Suprapubic skin (tissue), 4 donors: ENCODE results near the gene RAB36. TPM values are rescaled to one million over a fixed set of nuclear protein-coding genes. Genes with fewer than 3 reads are reported as not detected.

ENCODE experiments used
- DNase-seq, 2 donors: peaks; one replicate each; pipeline ENCODE4 v3.0.0-alpha.2; 2019; ENCODE audit warnings: low spot score in 2 of 2
- H3K27ac ChIP-seq: fragments of 200-600 bp; sonication (generic); one replicate; pipeline ENCODE4 v1.5.1; 2019
- H3K27me3 ChIP-seq: fragments of 200-600 bp; sonication (generic); one replicate; pipeline ENCODE4 v1.5.1; 2019
- H3K36me3 ChIP-seq: fragments of 200-600 bp; sonication (generic); one replicate; pipeline ENCODE4 v1.5.1; 2019
- H3K4me1 ChIP-seq: fragments of 200-600 bp; sonication (generic); one replicate; pipeline ENCODE4 v1.5.1; 2019
- H3K4me3 ChIP-seq: fragments of 200-600 bp; sonication (generic); one replicate; pipeline ENCODE4 v1.5.1; 2019; ENCODE audit warnings: mild to moderate bottlenecking
- H3K9me3 ChIP-seq: fragments of 200-600 bp; sonication (generic); one replicate; pipeline ENCODE4 v1.5.1; 2019
- CTCF ChIP-seq, 2 donors: fragments of 200-600 bp in 1 of 2; fragments of 450-650 bp in 1 of 2; sonication (generic) in 1 of 2; IDR thresholded peaks; one replicate each; pipeline ENCODE4 v1.5.1; 2016 to 2019; ENCODE audit warnings: antibody characterized with exemption in 2 of 2, mild to moderate bottlenecking in 1 of 2, moderate library complexity in 1 of 2
- EP300 ChIP-seq: sonication (generic); formaldehyde crosslinking; IDR thresholded peaks from one replicate; pipeline ENCODE4 v1.6.1; 2017; ENCODE audit warnings: antibody characterized with exemption
- POLR2A ChIP-seq, 2 donors: fragments of 450-650 bp; IDR thresholded peaks; one replicate each; pipeline ENCODE4 v1.6.1; 2017; ENCODE audit warnings: antibody characterized with exemption in 2 of 2, mild to moderate bottlenecking in 2 of 2, moderate library complexity in 2 of 2
- POLR2AphosphoS5 ChIP-seq, 3 donors: sonication (generic); formaldehyde crosslinking; IDR thresholded peaks; one replicate each; pipeline ENCODE4 v1.6.1; 2017; ENCODE audit warnings: antibody characterized with exemption in 3 of 3
- WGBS: methylation state at CpG from one replicate; pipeline ENCODE4 v1.1.5; 2018; 5-methylcytosine and 5-hydroxymethylcytosine counted together
- total RNA-seq, 4 donors: library from RNA; depleted of rRNA; stranded (reverse); fragments of >200 nt; gene quantifications; one replicate each; pipeline ENCODE4 v1.1.0, GENCODE V29; 2016

Gene RAB36
- total RNA-seq, 4 donors from 2014 or later, result 1.7 to 3.1 (median 2.9) TPM

DNA sequence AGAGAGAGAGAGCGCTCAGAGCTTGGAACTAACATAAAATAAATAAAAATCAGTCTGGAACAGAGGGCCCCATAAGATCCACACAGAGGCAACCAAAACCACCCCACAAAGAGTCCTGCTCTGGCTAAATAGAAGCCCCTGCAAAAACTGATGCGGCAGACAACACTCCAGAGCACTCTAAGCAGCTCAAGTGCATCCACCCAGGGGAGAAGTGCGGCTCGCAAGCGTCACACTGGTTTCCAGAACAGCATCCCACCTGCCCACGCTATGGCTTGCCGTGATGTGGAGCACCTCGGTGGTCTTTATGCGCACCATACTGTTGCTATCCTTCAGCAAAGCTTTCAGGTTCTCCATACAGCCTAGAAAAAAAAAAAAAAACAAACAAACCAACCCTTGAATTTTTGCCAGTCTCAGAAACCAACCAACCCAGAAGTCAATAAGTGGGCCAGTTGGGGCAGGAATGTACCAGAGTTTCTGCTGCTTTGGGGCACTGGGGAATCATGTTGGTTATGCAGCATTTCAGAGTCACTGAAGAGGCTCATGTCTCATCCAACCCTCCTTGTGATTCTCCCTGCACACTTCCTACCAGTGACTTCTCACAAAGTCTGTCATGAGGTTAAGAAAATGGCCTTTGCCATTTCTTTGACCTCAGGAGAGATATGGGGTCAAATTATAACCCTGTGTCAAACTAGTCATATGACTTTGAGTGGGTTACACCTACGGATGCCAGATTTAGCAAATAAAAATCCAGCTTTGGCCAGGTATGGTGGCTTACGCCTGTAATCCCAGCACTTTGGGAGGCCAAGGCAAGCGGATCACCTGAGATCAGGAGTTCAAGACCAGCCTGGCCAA, 6.5 kb upstream of the RAB36 start:
- Histone ChIP-seq H3K27me3 (no peaks in the 10 kb centered on the region), H3K36me3 (no peaks in the 10 kb centered on the region), H3K9me3 (no peaks in the 10 kb centered on the region), H3K4me3 (no peak overlapping the region), H3K4me1 (peaks cover 48% of the 10 kb centered on the region), H3K27ac (peak overlapping the region; percentile 75)
- 65% methylated on average over 12 of the region's 12 CpGs for WGBS
- DNase-seq, result no peak
- TF ChIP-seq POLR2A (IDR thresholded peaks at IDR 0.05) (no peak), EP300 (no peak), CTCF (IDR thresholded peaks at IDR 0.05) (no peak), POLR2AphosphoS5 (IDR thresholded peaks at IDR 0.05) (no peak)

GRCh38 chr22:23140385-23140784, 4.9 kb upstream of the RAB36 start:
- TF ChIP-seq CTCF (IDR thresholded peaks at IDR 0.05), result no peak
- no peak for TF ChIP-seq POLR2AphosphoS5 (IDR thresholded peaks at IDR 0.05)
- H3K27ac ChIP-seq, result no peak overlapping the region
- H3K4me1 ChIP-seq, result peaks cover 59% of the 10 kb centered on the region

GRCh38 chr22:23142546-23143105, 2.7 kb upstream of the RAB36 start:
- Histone ChIP-seq H3K4me3 (peak overlapping the region; percentile 39), H3K27ac (peak overlapping the region; percentile 63), H3K4me1 (peaks cover 67% of the 10 kb centered on the region), H3K36me3 (no peaks in the 10 kb centered on the region), H3K27me3 (no peaks in the 10 kb centered on the region), H3K9me3 (no peaks in the 10 kb centered on the region)
- DNase-seq, result no peak
- 84% methylated on average over 9 of the region's 9 CpGs for WGBS
- TF ChIP-seq CTCF (IDR thresholded peaks at IDR 0.05) (no peak), POLR2A (IDR thresholded peaks at IDR 0.05) (no peak), EP300 (no peak), POLR2AphosphoS5 (IDR thresholded peaks at IDR 0.05) (no peak)

More at GRCh38 chr22:23140385-23140784, 4.9 kb upstream of the RAB36 start:
- Histone ChIP-seq H3K36me3 (no peaks in the 10 kb centered on the region), H3K27me3 (no peaks in the 10 kb centered on the region), H3K9me3 (no peaks in the 10 kb centered on the region), H3K4me3 (no peak overlapping the region)
- DNase-seq, result no peak

- Histone ChIP-seq H3K4me3 (no peak overlapping the region), H3K27ac (no peak overlapping the region), H3K9me3 (no peaks in the 10 kb centered on the region), H3K36me3 (no peaks in the 10 kb centered on the region), H3K27me3 (no peaks in the 10 kb centered on the region), H3K4me1 (peaks cover 67% of the 10 kb centered on the region)
- no peak for TF ChIP-seq POLR2AphosphoS5 (IDR thresholded peaks at IDR 0.05)
- TF ChIP-seq CTCF (IDR thresholded peaks at IDR 0.05), result no peak
- no peak for TF ChIP-seq EP300
- no peak for TF ChIP-seq POLR2A (IDR thresholded peaks at IDR 0.05)
- WGBS, result 100% methylated on average over 1 of the region's 1 CpG
- DNase-seq, result no peak
Observed at GRCh38 chr22:23143119-23143518, 2.2 kb upstream of the RAB36 start.

DNA sequence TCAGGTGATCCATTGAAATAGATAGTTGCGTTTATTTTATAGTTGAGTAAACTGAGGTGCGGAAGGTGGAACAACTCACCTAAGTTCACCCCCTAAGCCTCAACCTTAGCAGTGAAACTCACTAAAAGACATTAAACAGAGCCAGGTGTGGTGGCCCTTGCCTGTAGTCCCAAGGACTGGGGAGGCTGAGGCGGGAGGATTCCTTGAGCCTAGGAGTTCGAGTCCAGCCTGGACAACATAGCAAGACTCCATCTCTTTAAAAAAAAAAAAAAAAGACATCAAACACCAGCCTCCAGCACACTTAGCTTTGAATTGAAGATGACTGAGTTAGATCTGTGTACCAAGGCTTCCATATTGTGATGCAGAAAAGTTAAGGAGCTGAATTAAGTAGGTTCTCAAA, 845 bp upstream of the RAB36 start:
- Histone ChIP-seq H3K27me3 (no peaks in the 10 kb centered on the region), H3K9me3 (no peaks in the 10 kb centered on the region), H3K4me1 (peaks cover 64% of the 10 kb centered on the region), H3K27ac (no peak overlapping the region), H3K4me3 (peak overlapping the region; percentile 43), H3K36me3 (no peaks in the 10 kb centered on the region)
- TF ChIP-seq POLR2AphosphoS5 (IDR thresholded peaks at IDR 0.05), result no peak
- no peak for TF ChIP-seq POLR2A (IDR thresholded peaks at IDR 0.05)
- TF ChIP-seq CTCF (IDR thresholded peaks at IDR 0.05), result no peak
- no peak for TF ChIP-seq EP300
- DNase-seq, result no peak
- WGBS, result 95% methylated on average over 4 of the region's 4 CpGs
